Measurements from ENCODE around the gene GPR18. TPM values are rescaled to one million over a fixed set of nuclear protein-coding genes. Genes with fewer than 3 reads are reported as not detected.
"Not testable (repeated sequence)": the region's sequence is repeated elsewhere in the genome, so short reads cannot be mapped to it uniquely, and the experiment has no call there.

The GPR18 gene
- total RNA-seq, 2 experiments from 2014 or later, result 42.9 to 45.1 TPM

GRCh38 chr13:99251921-99252320 is 6.3 kb downstream of the GPR18 start:
- DNase-seq (no peak), ATAC-seq (ENCODE audit: poor library complexity) (no peak)
- Mint-ChIP-seq H3K9me3 (no peaks in the 10 kb centered on the region), H3K4me3 (no peak overlapping the region), H3K36me3 (ENCODE audit: low read depth) (peaks cover 83% of the 10 kb centered on the region), H3K27ac (peak overlapping the region; percentile 43), H3K4me1 (ENCODE audit: low read depth) (peaks cover 72% of the 10 kb centered on the region), H3K27me3 (no peaks in the 10 kb centered on the region)
- no peak overlapping the region for H3K27ac ChIP-seq (ENCODE audit: low read depth in 1 of 2, low read length in 2 of 2)
- no peak for TF ChIP-seq CTCF (IDR thresholded peaks at IDR 0.05)
- ChIA-PET POLR2A (interaction anchor here (0.6 to 2.0 kb wide), 7 partner anchors 13 to 51 kb away, joined by 3 to 11 read pairs (median 3); partner anchors contain the start of gene UBAC2), CTCF (interaction anchor here (1.2 to 2.0 kb wide), 3 partner anchors 17 to 75 kb away, joined by 3 to 6 read pairs (median 5); no protein-coding TSS in a partner anchor)
- no peak overlapping the region for H3K4me3 ChIP-seq (ENCODE audit: low read length)
- H3K36me3 ChIP-seq (ENCODE audit: insufficient read depth, low read length), result peaks cover 37% of the 10 kb centered on the region
- peaks cover 14% of the 10 kb centered on the region for H3K4me1 ChIP-seq (ENCODE audit: insufficient read depth, low read length)
- no peaks in the 10 kb centered on the region for H3K9me3 ChIP-seq (ENCODE audit: control insufficient read depth in 1 of 2, insufficient read depth in 1 of 2, low read length in 2 of 2)
- H3K27me3 ChIP-seq (ENCODE audit: control insufficient read depth in 1 of 2, insufficient read depth in 2 of 2, low read length in 2 of 2), result no peaks in the 10 kb centered on the region
- intact Hi-C loops (cut with DNase I, micrococcal nuclease), result loop anchor here (10.0 kb wide), 2 partner anchors 167 to 357 kb away; no protein-coding TSS in a partner anchor

DNA sequence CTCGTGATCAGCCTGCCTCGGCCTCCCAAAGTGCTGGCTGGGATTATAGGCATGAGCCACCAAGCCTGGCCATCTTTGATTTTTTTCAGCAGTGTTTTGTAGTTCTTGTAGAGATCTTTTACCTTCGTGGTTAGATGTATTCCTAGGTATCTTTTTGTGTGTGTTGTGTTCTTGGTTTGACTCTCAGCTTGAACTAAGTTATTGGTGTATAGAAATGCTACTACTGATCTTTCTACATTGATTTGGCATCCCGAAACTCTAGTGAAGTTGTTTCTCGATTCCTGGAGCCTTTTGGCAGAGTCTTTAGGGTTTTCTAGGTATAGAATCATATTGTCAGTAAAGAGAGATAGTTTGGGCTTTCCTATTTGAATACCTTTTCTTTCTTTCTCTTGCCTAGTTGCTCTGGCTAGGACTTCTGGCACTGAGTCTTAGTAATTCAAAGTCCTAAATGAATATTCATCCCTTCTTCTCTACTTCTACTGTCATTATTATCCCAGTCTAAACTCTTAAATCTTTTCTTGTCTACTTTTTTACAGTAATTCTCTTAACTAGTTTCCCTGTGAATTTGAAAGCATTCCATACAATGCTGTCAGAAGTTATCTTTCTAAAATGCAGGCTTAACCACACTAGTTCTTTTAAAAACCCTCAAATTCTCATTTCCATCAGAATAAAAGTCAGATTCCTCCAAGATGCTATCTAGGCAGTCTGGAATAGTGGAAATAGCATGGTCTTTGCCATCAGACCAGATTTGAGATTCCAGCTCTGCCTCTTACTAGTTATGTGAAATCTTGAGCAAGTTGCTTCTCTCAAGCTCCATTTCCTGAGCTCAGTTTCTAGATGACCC is 7.0 kb downstream of the GPR18 start:
- H3K4me1 Mint-ChIP-seq (ENCODE audit: low read depth), result peaks cover 68% of the 10 kb centered on the region
- no peaks in the 10 kb centered on the region for H3K9me3 Mint-ChIP-seq
- TF ChIP-seq CTCF (IDR thresholded peaks at IDR 0.05), result no peak
- Histone ChIP-seq H3K27me3 (ENCODE audit: control insufficient read depth in 1 of 2, insufficient read depth in 2 of 2, low read length in 2 of 2) (no peaks in the 10 kb centered on the region), H3K9me3 (ENCODE audit: control insufficient read depth in 1 of 2, insufficient read depth in 1 of 2, low read length in 2 of 2) (no peaks in the 10 kb centered on the region), H3K27ac (ENCODE audit: low read depth in 1 of 2, low read length in 2 of 2) (no peak overlapping the region), H3K4me3 (ENCODE audit: low read length) (no peak overlapping the region), H3K4me1 (ENCODE audit: insufficient read depth, low read length) (peaks cover 14% of the 10 kb centered on the region), H3K36me3 (ENCODE audit: insufficient read depth, low read length) (peaks cover 37% of the 10 kb centered on the region)
- no peak overlapping the region for H3K4me3 Mint-ChIP-seq
- H3K27ac Mint-ChIP-seq, result peak overlapping the region; percentile 43
- H3K27me3 Mint-ChIP-seq, result no peaks in the 10 kb centered on the region
- CTCF ChIA-PET, result interaction anchor here (1.2 to 2.0 kb wide), 3 partner anchors 18 to 75 kb away, joined by 3 to 6 read pairs (median 5); no protein-coding TSS in a partner anchor
- ATAC-seq (ENCODE audit: poor library complexity), result no peak
- intact Hi-C loops (cut with DNase I, micrococcal nuclease), result loop anchor here (10.0 kb wide), 2 partner anchors 166 to 356 kb away; no protein-coding TSS in a partner anchor
- no peak for DNase-seq
- H3K36me3 Mint-ChIP-seq (ENCODE audit: low read depth), result peaks cover 82% of the 10 kb centered on the region
- POLR2A ChIA-PET, result interaction anchor here (0.6 to 2.0 kb wide), 7 partner anchors 12 to 50 kb away, joined by 3 to 11 read pairs (median 3); partner anchors contain the start of gene UBAC2

DNA sequence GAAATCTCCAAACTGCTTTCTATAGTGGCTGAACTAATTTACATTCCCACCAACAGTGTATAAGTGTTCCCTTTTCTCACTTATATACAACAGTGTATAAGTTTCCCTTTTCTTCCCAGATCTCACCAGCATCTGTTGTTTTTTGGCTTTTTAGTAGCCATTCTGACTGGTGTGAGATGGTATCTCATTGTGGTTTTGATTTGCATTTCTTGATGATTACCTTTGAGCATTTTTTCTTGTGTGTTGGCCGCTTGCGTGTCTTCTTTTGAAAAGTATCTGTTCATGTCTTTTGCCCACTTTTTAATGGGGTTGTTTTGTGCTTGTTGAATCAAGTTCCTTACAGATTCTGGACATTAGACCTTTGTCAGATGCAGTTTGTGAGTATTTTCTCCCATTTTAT is 8.6 kb downstream of the GPR18 start:
- H3K4me3 ChIP-seq (ENCODE audit: low read length); H3K9me3 ChIP-seq (ENCODE audit: control insufficient read depth in 1 of 2, insufficient read depth in 1 of 2, low read length in 2 of 2); H3K4me1 ChIP-seq (ENCODE audit: insufficient read depth, low read length); H3K27me3 Mint-ChIP-seq; H3K27ac ChIP-seq (ENCODE audit: low read depth in 1 of 2, low read length in 2 of 2); DNase-seq; H3K4me3 Mint-ChIP-seq; H3K9me3 Mint-ChIP-seq; H3K27me3 ChIP-seq (ENCODE audit: control insufficient read depth in 1 of 2, insufficient read depth in 2 of 2, low read length in 2 of 2); ATAC-seq (ENCODE audit: poor library complexity): not testable (repeated sequence)
- peaks cover 80% of the 10 kb centered on the region for H3K36me3 Mint-ChIP-seq (ENCODE audit: low read depth)
- peak overlapping the region; percentile 43 for H3K27ac Mint-ChIP-seq
- H3K4me1 Mint-ChIP-seq (ENCODE audit: low read depth), result peaks cover 59% of the 10 kb centered on the region
- CTCF ChIA-PET, result interaction anchor here (0.6 to 1.3 kb wide), 2 partner anchors 50 to 64 kb away, joined by 3 read pairs; no protein-coding TSS in a partner anchor
- H3K36me3 ChIP-seq (ENCODE audit: insufficient read depth, low read length), result peaks cover 30% of the 10 kb centered on the region
- intact Hi-C loops (cut with DNase I, micrococcal nuclease), result loop anchor here (10.0 kb wide), 2 partner anchors 165 to 355 kb away; no protein-coding TSS in a partner anchor
- POLR2A ChIA-PET, result interaction anchor here (1.0 kb wide), 1 partner anchor 48 kb away, joined by 3 read pairs; no protein-coding TSS in a partner anchor

DNA sequence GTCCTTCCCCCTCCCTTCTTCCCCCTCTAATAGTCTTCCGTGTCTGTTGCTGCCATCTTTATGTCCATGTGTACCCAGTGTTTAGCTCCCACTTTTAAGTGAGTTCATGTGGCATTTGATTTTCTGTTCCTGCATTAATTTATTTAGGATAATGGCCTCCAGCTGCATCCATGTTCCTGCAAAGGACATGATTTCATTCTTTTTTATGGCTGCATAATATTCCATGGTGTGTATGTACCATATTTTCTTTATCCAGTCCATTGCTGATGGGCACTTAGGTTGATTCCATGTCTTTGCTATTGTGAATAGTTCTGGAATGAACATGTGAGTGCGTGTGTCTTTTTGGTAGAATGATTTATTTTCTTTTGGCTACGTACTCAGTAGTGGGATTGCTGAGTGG is 9.0 kb downstream of the GPR18 start:
- H3K4me1 ChIP-seq (ENCODE audit: insufficient read depth, low read length); H3K27me3 Mint-ChIP-seq; H3K4me3 Mint-ChIP-seq; H3K9me3 ChIP-seq (ENCODE audit: control insufficient read depth in 1 of 2, insufficient read depth in 1 of 2, low read length in 2 of 2); intact Hi-C loops (cut with DNase I, micrococcal nuclease); DNase-seq; H3K27me3 ChIP-seq (ENCODE audit: control insufficient read depth in 1 of 2, insufficient read depth in 2 of 2, low read length in 2 of 2); H3K4me3 ChIP-seq (ENCODE audit: low read length); H3K27ac ChIP-seq (ENCODE audit: low read depth in 1 of 2, low read length in 2 of 2); ATAC-seq (ENCODE audit: poor library complexity); H3K9me3 Mint-ChIP-seq: not testable (repeated sequence)
- Mint-ChIP-seq H3K27ac (peak overlapping the region; percentile 43), H3K4me1 (ENCODE audit: low read depth) (peaks cover 57% of the 10 kb centered on the region), H3K36me3 (ENCODE audit: low read depth) (peaks cover 80% of the 10 kb centered on the region)
- peaks cover 30% of the 10 kb centered on the region for H3K36me3 ChIP-seq (ENCODE audit: insufficient read depth, low read length)
- POLR2A ChIA-PET, result interaction anchor here (1.1 to 2.0 kb wide), 2 partner anchors 9 to 48 kb away, joined by 3 to 6 read pairs; partner anchors contain the start of genes GPR18 and UBAC2
- CTCF ChIA-PET, result interaction anchor here (0.6 to 1.3 kb wide), 2 partner anchors 49 to 64 kb away, joined by 3 read pairs; no protein-coding TSS in a partner anchor

All from CD4-positive, alpha-beta T cell (primary cell).